A549 treated with CpdA at 1 μM for 4 hours (cell line): ENCODE results near the gene EXOC3L1. TPM values are rescaled to one million over a fixed set of nuclear protein-coding genes. Genes with fewer than 3 reads are reported as not detected.

Experiments used
- total RNA-seq: library from RNA; stranded (reverse); fragments of 200-300 nt; extraction: Qiagen RNA extraction; gene quantifications from 5 replicates; pipeline ENCODE4 v1.2.3, GENCODE V29; 2022; ENCODE audit warnings: low read depth

The EXOC3L1 gene
- total RNA-seq = 0.07 to 0.48 TPM in 2 of 5 replicates, not detected in the others

GRCh38 chr16:67190041-67190440 lies at the start of gene EXOC3L1:
Gene EXOC3L1, minus strand, starts transcription at chr16:67190136. Its CDS starts 460 bp downstream, at chr16:67189676.

GRCh38 chr16:67226804-67227566 lies 37.0 kb upstream of the EXOC3L1 start, which contains the start of gene TMEM208:
Gene TMEM208, plus strand, starts transcription at chr16:67227130. Its CDS starts 89 bp downstream, at chr16:67227219.

GRCh38 chr16:67199011-67199807 lies 9.3 kb upstream of the EXOC3L1 start, which contains the start of gene ELMO3:
Gene ELMO3, plus strand, starts transcription at chr16:67199131. Its CDS starts 196 bp downstream, at chr16:67199327.

GRCh38 chr16:67191995-67192681 lies 2.2 kb upstream of the EXOC3L1 start, which contains the start of gene E2F4:
Gene E2F4, plus strand, starts transcription at chr16:67192155. Its CDS starts 73 bp downstream, at chr16:67192228.

DNA sequence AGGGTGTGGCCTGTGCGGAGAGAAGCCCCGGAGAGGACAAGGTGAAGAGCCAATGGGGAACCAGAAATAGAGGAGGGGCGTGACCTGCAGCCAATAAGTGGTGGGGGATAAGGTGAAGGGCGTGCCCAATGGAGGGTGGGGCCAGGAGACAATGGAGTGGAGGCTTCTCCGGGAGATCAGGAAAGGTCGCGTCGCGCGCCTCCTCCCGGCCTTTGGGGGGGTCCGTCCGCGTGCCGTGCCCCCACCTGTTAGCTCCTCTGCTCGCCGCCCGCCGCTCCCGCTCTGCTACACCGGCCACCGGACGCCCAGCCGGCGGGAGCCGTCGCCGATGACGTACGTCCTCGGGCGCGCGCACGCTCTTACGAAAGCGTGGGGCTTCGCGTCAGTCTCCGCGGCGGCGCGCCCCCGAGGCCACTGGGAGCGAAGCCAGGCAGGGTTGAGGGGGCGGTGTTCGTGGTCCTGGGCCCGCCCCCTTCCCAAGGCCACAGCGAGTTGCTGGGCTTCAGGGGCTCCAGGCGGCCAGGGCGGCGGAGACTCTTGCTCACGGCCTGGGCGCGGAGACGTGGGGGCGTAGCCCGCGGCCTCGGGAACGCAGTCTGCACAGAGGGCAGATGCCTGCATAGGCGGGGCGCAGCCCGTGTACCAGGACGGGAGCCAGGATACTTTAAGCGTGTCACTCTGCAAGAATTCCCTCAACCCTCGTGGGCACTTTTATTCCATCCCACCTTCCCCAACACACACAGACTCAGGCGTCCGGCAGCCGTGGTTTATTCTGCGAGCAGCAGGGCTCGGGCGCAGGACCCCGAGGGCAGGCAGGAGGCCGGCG lies 6.1 kb downstream of the EXOC3L1 start, which contains the start of gene MATCAP1:
TSS of gene MATCAP1 (minus strand) at position 337 of the 826 bp plus-strand sequence. CDS start 3,353 bp downstream, outside the sequence.

GRCh38 chr16:67170168-67170948 lies 19.6 kb downstream of the EXOC3L1 start, which contains the start of gene NOL3:
Gene NOL3, plus strand, starts transcription at chr16:67170538.

GRCh38 chr16:67164599-67165061 lies 25.3 kb downstream of the EXOC3L1 start, which contains the start of gene HSF4:
Gene HSF4, plus strand, starts transcription at chr16:67164745. Its CDS starts 67 bp downstream, at chr16:67164812.

DNA sequence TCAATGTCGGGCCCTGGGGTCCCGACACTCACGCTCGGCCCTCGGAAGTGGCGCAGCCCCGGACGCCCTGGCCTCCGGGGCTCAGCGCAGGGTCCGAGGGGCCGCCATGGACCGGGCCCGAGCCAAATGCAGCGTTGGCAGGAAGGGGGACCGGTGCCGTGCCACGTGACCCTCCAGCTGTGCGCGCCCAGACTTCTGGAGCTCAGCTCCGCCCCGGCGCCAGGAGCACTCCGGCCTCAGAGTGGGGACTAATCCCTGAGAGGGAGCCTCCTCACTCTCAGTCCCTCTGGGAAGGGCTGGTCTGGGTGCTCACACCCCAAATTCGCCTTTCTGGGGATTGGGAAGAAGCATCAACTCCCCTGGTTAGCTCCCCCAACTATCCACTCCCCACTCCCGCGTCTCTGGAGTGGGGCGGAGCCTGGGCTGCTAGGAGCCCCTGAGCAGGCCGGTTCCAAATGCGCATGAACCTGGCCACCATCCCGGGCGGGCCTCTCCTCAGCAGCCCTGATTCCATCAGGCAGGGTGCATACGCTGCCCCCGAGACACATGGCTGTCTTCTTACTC lies 39.0 kb downstream of the EXOC3L1 start, which contains the start of gene B3GNT9:
TSS of gene B3GNT9 (minus strand) at position 166 of the 564 bp plus-strand sequence. CDS start 513 bp downstream, outside the sequence.

Other genes starting within 250 kb of the EXOC3L1 start
- 1.7 to 2.3 TPM (median 2.0 TPM) in 5 replicates for gene CES3, start 228.9 kb downstream of the EXOC3L1 start, total RNA-seq
- gene CES4A, start 201.5 kb downstream of the EXOC3L1 start, total RNA-seq = 1.3 to 2.1 TPM (median 1.6 TPM) in 5 replicates
- 45.0 to 53.6 TPM (median 50.3 TPM) in 5 replicates for gene CBFB, start 161.0 kb downstream of the EXOC3L1 start, total RNA-seq
- 22.2 to 24.5 TPM (median 23.4 TPM) in 5 replicates for gene PHAF1, start 80.2 kb downstream of the EXOC3L1 start, total RNA-seq
- gene B3GNT9, start 39.1 kb downstream of the EXOC3L1 start, total RNA-seq = 5.7 to 8.5 TPM (median 7.9 TPM) in 5 replicates
- 10.7 to 20.7 TPM (median 20.5 TPM) in 5 replicates for gene TRADD, start 30.2 kb downstream of the EXOC3L1 start, total RNA-seq
- gene FBXL8, start 30.2 kb downstream of the EXOC3L1 start, total RNA-seq = 5.2 to 9.5 TPM (median 8.5 TPM) in 5 replicates
- gene HSF4, start 25.4 kb downstream of the EXOC3L1 start, total RNA-seq = 11.9 to 16.0 TPM (median 14.6 TPM) in 5 replicates
- 44.9 to 52.4 TPM (median 50.2 TPM) in 5 replicates for gene NOL3, start 19.6 kb downstream of the EXOC3L1 start, total RNA-seq
- 3.6 to 8.0 TPM (median 5.9 TPM) in 5 replicates for gene MATCAP1, start 6.2 kb downstream of the EXOC3L1 start, total RNA-seq
- gene E2F4, start 2.0 kb upstream of the EXOC3L1 start, total RNA-seq = 75.9 to 98.6 TPM (median 92.7 TPM) in 5 replicates
- 0.66 to 1.4 TPM (median 1.3 TPM) in 5 replicates for gene ELMO3, start 9.0 kb upstream of the EXOC3L1 start, total RNA-seq
- gene TMEM208, start 37.0 kb upstream of the EXOC3L1 start, total RNA-seq = 78.6 to 101 TPM (median 94.1 TPM) in 5 replicates
- gene FHOD1, start 57.3 kb upstream of the EXOC3L1 start, total RNA-seq = 40.1 to 51.6 TPM (median 48.9 TPM) in 5 replicates
- gene SLC9A5, start 58.8 kb upstream of the EXOC3L1 start, total RNA-seq = 1.2 to 1.7 TPM (median 1.6 TPM) in 5 replicates
- 15.2 to 22.1 TPM (median 18.3 TPM) in 5 replicates for gene PLEKHG4, start 89.4 kb upstream of the EXOC3L1 start, total RNA-seq
- 0.06 to 0.46 TPM (median 0.22 TPM) in 5 replicates for gene KCTD19, start 136.6 kb upstream of the EXOC3L1 start, total RNA-seq
- gene LRRC36, start 136.7 kb upstream of the EXOC3L1 start, total RNA-seq = 0.13 to 0.27 TPM (median 0.14 TPM) in 3 of 5 replicates, not detected in the others
- 8.4 to 13.5 TPM (median 11.8 TPM) in 5 replicates for gene TPPP3, start 203.4 kb upstream of the EXOC3L1 start, total RNA-seq
- gene ZDHHC1, start 226.3 kb upstream of the EXOC3L1 start, total RNA-seq = 5.8 to 9.2 TPM (median 6.1 TPM) in 5 replicates
- gene HSD11B2, start 241.0 kb upstream of the EXOC3L1 start, total RNA-seq = 1.5 to 1.8 TPM (median 1.6 TPM) in 5 replicates